Kidney tubule cell (primary cell): ENCODE data around the gene CITED4.

Source experiments
- DNase-seq: peaks from one replicate; pipeline ENCODE4 v3.0.0-alpha.2; 2018; ENCODE audit warnings: low spot score

Gene CITED4

GRCh38 chr1:40834968-40835545 is 27.1 kb downstream of the CITED4 start:
- DNase-seq = no peak

- no peak for DNase-seq
These were observed 28.2 kb downstream of the CITED4 start for GRCh38 chr1:40833979-40834378.

- DNase-seq = no peak
These were observed 31.0 kb downstream of the CITED4 start for GRCh38 chr1:40831001-40831732.

GRCh38 chr1:40830419-40830943 is 31.7 kb downstream of the CITED4 start:
- DNase-seq = no peak

- DNase-seq = no peak
These were observed 32.4 kb downstream of the CITED4 start for GRCh38 chr1:40829631-40830245.

GRCh38 chr1:40825996-40826395 is 36.2 kb downstream of the CITED4 start:
- DNase-seq = no peak

- DNase-seq = peak; percentile 23
These were observed 36.8 kb downstream of the CITED4 start for GRCh38 chr1:40825435-40825788.

- DNase-seq = no peak
These were observed 37.4 kb downstream of the CITED4 start for GRCh38 chr1:40824591-40825434.

GRCh38 chr1:40823983-40824382 is 38.2 kb downstream of the CITED4 start:
- DNase-seq = no peak

- DNase-seq = no peak
These were observed 38.8 kb downstream of the CITED4 start for GRCh38 chr1:40823345-40823744.

- DNase-seq = no peak
These were observed 39.3 kb downstream of the CITED4 start for GRCh38 chr1:40822890-40823289.

GRCh38 chr1:40820911-40821693 is 41.1 kb downstream of the CITED4 start:
- DNase-seq = no peak

- no peak for DNase-seq
These were observed 41.8 kb downstream of the CITED4 start for GRCh38 chr1:40820251-40820797.

GRCh38 chr1:40819101-40819500 is 43.1 kb downstream of the CITED4 start:
- no peak for DNase-seq

- DNase-seq = no peak
These were observed 43.8 kb downstream of the CITED4 start for GRCh38 chr1:40818264-40818961.

GRCh38 chr1:40817791-40818263 is 44.3 kb downstream of the CITED4 start:
- DNase-seq = no peak

- no peak for DNase-seq
These were observed 46.7 kb downstream of the CITED4 start for GRCh38 chr1:40815420-40815819.
